Glutamatergic neuron (in vitro differentiated cells): ENCODE results near the gene LGALS3BP. TPM values are rescaled to one million over a fixed set of nuclear protein-coding genes. Genes with fewer than 3 reads are reported as not detected.
A peak's percentile ranks its signal among the peaks of the same experiment; 100 is the strongest.

Experiments
- DNase-seq: peaks from one replicate; pipeline ENCODE4 v3.0.0; 2022
- H3K27ac Mint-ChIP-seq: one replicate; pipeline ENCODE4 v1.8.0; 2020; ENCODE audit warnings: mild to moderate bottlenecking, mixed read lengths, inconsistent platforms; ENCODE audit not compliant: unreplicated experiment
- H3K27me3 Mint-ChIP-seq: one replicate; pipeline ENCODE4 v1.8.0; 2020; ENCODE audit warnings: mild to moderate bottlenecking, moderate library complexity, mixed read lengths, inconsistent platforms; ENCODE audit not compliant: unreplicated experiment
- H3K36me3 Mint-ChIP-seq: one replicate; pipeline ENCODE4 v1.8.0; 2020; ENCODE audit warnings: mild to moderate bottlenecking, mixed read lengths, inconsistent platforms; ENCODE audit not compliant: unreplicated experiment
- H3K4me1 Mint-ChIP-seq: one replicate; pipeline ENCODE4 v1.8.0; 2020; ENCODE audit warnings: mild to moderate bottlenecking, low read depth, mixed read lengths, inconsistent platforms; ENCODE audit not compliant: unreplicated experiment
- H3K4me3 Mint-ChIP-seq: one replicate; pipeline ENCODE4 v1.8.0; 2020; ENCODE audit warnings: mild to moderate bottlenecking, mixed read lengths, inconsistent platforms; ENCODE audit not compliant: unreplicated experiment
- H3K9me3 Mint-ChIP-seq: one replicate; pipeline ENCODE4 v1.8.0; 2020; ENCODE audit warnings: mild to moderate bottlenecking, moderate library complexity, mixed read lengths, inconsistent platforms; ENCODE audit not compliant: unreplicated experiment
- total RNA-seq: library from RNA; stranded (reverse); fragmentation: NEBNext Ultra II Directional; extraction: Animal tissue kit (Norgen Biotek cat#: 25700); gene quantifications from one replicate; pipeline ENCODE4 v1.2.1, GENCODE V29; 2021; ENCODE audit not compliant: unreplicated experiment
- TF ChIP-seq, protein P1 (sequence below): fragments of 200-600 bp; sonication (generic); IDR thresholded peaks from one replicate; pipeline ENCODE4 v1.5.0; 2021; ENCODE audit not compliant: partially characterized antibody, unreplicated experiment

Gene LGALS3BP
- total RNA-seq, 1 donor from 2014 or later, result 30.3 TPM

DNA sequence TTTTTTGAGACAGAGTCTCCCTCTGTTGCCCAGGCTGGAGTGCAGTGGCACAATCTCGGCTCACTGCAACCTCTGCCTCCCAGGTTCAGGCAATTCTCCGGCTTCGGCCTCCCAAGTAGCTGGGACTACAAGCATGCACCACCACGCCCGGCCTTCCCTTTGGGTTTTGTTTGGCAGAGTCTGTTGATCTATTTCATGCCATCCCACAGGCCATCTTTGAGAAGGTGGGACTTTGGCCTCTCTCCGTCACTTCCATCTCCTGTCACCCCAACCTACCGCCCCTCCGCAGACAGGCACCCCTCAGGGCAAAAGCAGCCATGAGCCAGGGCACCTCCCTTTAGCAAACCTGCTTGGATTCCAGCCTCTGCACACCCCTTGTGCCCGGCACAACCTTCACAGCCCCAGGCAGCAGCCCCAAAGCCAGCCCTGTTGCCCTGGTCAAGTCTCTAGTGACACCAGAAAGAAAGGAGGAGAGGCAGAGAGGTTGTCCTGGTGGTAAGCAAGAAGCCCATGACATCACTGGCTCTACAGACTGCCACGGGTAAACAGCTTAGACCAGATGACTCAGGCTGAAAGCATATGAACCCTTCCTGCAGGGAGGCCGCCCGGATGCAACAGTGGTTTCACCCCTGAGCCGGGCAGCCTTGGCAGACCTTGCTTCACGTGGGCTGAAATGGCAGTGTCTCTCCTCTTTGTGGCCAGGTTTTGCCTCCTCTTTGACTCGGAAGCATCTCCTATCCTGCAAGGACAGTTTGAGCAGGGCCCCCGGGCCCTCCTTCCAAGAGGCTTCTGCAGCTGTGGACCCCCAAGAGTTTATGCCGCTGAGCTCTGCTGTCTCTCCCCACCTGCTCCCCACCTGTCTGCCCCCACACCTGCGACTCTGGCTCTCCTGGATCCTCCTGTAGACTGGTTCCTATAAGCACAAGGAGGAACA lies 46.4 kb downstream of the LGALS3BP start:
- peaks cover 3% of the 10 kb centered on the region for H3K9me3 Mint-ChIP-seq

DNA sequence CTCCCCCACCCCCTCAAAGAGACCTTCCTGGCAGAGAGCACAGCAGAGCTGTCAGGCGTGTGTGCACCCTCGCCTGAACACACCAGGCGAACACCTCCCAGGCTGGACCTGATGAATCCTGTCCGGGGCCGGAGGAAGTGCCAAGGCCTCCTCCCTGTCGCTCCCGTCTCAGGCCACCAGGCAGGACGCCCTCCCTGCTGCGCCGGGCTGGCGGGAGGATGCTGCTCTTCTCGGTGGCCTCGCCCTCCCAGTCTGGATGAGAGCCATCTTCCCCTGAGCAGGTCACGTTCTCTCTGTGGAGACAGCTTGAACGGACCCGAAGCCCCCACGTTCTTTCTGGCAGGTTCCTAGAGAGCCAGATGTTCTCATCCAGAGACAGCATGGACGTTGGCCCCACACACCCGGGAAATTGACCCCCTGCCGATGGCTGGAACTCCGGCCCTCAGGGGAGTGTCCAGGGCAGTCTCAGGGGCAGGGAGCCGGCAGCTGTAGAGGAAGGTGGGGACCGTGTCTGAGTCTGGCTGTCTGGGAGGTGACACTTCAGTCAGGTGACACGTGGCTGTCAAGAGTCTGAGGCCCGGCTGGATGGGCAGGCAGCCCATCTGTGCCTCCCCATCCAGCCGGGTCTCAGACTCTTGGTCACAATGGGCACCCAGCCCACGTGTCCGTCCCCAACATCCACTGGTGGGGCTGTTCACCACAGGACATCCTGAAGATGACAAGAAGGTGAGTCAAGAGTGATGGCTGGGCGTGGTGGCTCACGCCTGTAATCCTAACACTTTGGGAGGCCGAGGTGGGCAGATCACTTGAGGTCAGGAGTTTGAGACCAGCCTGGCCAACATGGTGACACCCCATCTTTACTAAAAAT lies 49.6 kb downstream of the LGALS3BP start:
- no peak for DNase-seq
- peaks cover 17% of the 10 kb centered on the region for H3K4me1 Mint-ChIP-seq
- peaks cover 3% of the 10 kb centered on the region for H3K9me3 Mint-ChIP-seq
- H3K4me3 Mint-ChIP-seq, result no peak overlapping the region
- H3K27ac Mint-ChIP-seq, result no peak overlapping the region
- no peaks in the 10 kb centered on the region for H3K36me3 Mint-ChIP-seq
- TF ChIP-seq, protein P1, sequence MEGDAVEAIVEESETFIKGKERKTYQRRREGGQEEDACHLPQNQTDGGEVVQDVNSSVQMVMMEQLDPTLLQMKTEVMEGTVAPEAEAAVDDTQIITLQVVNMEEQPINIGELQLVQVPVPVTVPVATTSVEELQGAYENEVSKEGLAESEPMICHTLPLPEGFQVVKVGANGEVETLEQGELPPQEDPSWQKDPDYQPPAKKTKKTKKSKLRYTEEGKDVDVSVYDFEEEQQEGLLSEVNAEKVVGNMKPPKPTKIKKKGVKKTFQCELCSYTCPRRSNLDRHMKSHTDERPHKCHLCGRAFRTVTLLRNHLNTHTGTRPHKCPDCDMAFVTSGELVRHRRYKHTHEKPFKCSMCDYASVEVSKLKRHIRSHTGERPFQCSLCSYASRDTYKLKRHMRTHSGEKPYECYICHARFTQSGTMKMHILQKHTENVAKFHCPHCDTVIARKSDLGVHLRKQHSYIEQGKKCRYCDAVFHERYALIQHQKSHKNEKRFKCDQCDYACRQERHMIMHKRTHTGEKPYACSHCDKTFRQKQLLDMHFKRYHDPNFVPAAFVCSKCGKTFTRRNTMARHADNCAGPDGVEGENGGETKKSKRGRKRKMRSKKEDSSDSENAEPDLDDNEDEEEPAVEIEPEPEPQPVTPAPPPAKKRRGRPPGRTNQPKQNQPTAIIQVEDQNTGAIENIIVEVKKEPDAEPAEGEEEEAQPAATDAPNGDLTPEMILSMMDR, result no peak
- H3K27me3 Mint-ChIP-seq, result peaks cover 12% of the 10 kb centered on the region

More for the DNA sequence above, 46.4 kb downstream of the LGALS3BP start:
- no peak for DNase-seq
- Mint-ChIP-seq H3K4me3 (no peak overlapping the region), H3K27ac (peak overlapping the region; percentile 84), H3K36me3 (no peaks in the 10 kb centered on the region), H3K4me1 (peaks cover 21% of the 10 kb centered on the region), H3K27me3 (peaks cover 9% of the 10 kb centered on the region)
- TF ChIP-seq, protein P1, result no peak

DNA sequence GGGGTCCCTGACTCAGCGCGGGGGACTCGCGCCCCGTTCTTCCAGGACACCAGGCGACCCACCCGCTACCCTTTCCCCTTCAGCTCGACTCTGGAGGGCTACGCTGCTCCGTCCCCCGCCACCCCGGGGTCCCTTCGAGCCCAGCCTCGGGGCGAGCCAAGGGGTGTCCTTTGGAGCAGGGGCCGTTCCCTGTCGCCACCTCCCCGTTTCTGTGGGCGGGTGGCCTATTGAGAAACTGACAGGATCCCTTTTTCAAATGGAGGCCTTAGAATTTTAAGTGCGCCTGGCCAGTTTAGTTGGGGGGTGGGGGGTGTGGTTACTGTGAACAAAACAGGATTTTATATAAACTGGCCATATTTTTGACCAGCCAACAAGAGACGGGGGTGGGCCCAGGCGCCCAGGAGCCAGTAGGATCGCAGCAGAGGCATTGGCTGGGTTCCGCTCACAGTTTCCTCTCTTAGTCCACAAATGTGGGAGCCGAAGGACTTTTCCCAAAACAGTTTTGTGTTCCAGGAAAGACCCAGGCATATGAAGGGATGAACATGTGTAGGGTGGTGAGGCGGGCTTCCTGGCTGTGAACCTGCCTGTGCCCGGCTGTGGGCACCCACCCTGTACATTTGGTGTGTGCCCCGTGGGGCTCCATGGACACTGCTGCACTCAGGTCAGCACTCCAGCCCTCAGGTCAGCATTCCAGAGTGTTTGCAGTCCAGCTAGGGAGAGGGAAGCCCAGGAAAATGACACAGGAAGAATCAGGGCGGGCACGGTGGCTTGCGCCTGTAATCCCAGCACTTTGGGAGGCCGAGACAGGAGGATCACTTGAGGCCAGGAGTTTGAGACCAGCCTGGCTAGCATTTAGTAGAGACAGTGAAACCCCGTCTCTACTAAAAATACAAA lies 53.8 kb downstream of the LGALS3BP start:
- H3K9me3 Mint-ChIP-seq, result peaks cover 2% of the 10 kb centered on the region
- no peaks in the 10 kb centered on the region for H3K36me3 Mint-ChIP-seq
- H3K4me1 Mint-ChIP-seq, result peaks cover 13% of the 10 kb centered on the region
- TF ChIP-seq, protein P1, result no peak
- H3K27ac Mint-ChIP-seq, result no peak overlapping the region
- peak overlapping the region; percentile 67 for H3K4me3 Mint-ChIP-seq
- H3K27me3 Mint-ChIP-seq, result peaks cover 9% of the 10 kb centered on the region
- no peak for DNase-seq

DNA sequence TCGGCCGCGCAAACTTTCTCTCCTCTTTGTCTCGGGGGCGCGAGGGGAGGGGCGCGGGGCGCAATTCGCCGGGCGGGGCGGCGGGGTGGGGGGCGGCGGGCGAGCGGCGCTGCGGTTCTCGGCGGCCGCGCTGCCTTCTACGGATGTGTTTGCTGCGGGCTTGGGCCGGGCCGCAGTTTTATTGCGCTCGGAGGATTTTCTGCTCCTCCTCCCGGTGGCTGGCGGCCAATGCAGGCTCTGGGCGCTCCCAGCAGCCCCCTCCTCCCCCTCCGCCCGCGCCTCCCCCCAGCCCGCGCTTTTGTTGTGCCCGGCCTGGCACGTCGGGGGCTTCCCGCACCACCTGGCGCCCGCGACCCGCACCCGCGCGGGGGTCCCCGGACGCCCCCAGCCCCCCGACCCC lies 54.5 kb downstream of the LGALS3BP start, which contains the start of gene TIMP2:
Gene TIMP2, minus strand, starts transcription at position 154 of the 400 bp plus-strand sequence. CDS start 299 bp downstream, outside the sequence.
- Mint-ChIP-seq H3K4me1 (peaks cover 17% of the 10 kb centered on the region), H3K27me3 (peaks cover 9% of the 10 kb centered on the region), H3K36me3 (no peaks in the 10 kb centered on the region), H3K4me3 (peak within 1 kb of the TSS; percentile 85), H3K9me3 (peaks cover 2% of the 10 kb centered on the region), H3K27ac (no peak within 1 kb of the TSS)
- peak; percentile 91 for DNase-seq
- TF ChIP-seq, protein P1, result peak; percentile 62
